Kidney tubule cell (primary cell): ENCODE results near the gene RBM45.
"Not testable (repeated sequence)": the region's sequence is repeated elsewhere in the genome, so short reads cannot be mapped to it uniquely, and the experiment has no call there.

Experiments
- DNase-seq: peaks from one replicate; pipeline ENCODE4 v3.0.0-alpha.2; 2018; ENCODE audit warnings: low spot score

Gene RBM45

GRCh38 chr2:178112202-178113152 is at the start of gene RBM45:
Gene RBM45 (plus strand): TSS chr2:178112437. CDS start chr2:178112547, 110 bp downstream.
- peak; percentile 94 for DNase-seq

- no peak for DNase-seq
Observed at GRCh38 chr2:178066324-178066723, 45.9 kb upstream of the RBM45 start.

- peak; percentile 96 for DNase-seq
Observed at GRCh38 chr2:178066890-178067669, 45.2 kb upstream of the RBM45 start.

GRCh38 chr2:178068823-178069454 is 43.3 kb upstream of the RBM45 start:
- DNase-seq, result no peak

- peak; percentile 58 for DNase-seq
Observed at GRCh38 chr2:178069551-178069950, 42.7 kb upstream of the RBM45 start.

GRCh38 chr2:178070824-178071223 is 41.4 kb upstream of the RBM45 start:
- peak; percentile 19 for DNase-seq

GRCh38 chr2:178072000-178072382 is 40.2 kb upstream of the RBM45 start:
- DNase-seq, result no peak

GRCh38 chr2:178072383-178073301 is 39.6 kb upstream of the RBM45 start, which contains the start of gene PDE11A:
Gene PDE11A (minus strand): TSS chr2:178072777. CDS start chr2:178072437, 340 bp downstream.
- DNase-seq, result peak; percentile 94

GRCh38 chr2:178074123-178075005 is 37.9 kb upstream of the RBM45 start:
- no peak for DNase-seq

GRCh38 chr2:178075006-178075326 is 37.3 kb upstream of the RBM45 start:
- DNase-seq, result peak; percentile 64

GRCh38 chr2:178076130-178076529 is 36.1 kb upstream of the RBM45 start:
- no peak for DNase-seq

GRCh38 chr2:178079279-178079678 is 33.0 kb upstream of the RBM45 start:
- not testable (repeated sequence) for DNase-seq

GRCh38 chr2:178082408-178083045 is 29.7 kb upstream of the RBM45 start:
- no peak for DNase-seq

- DNase-seq, result no peak
Observed at GRCh38 chr2:178084273-178084672, 28.0 kb upstream of the RBM45 start.

GRCh38 chr2:178088774-178089270 is 23.4 kb upstream of the RBM45 start:
- DNase-seq, result no peak

GRCh38 chr2:178093471-178093870 is 18.8 kb upstream of the RBM45 start:
- DNase-seq, result no peak

- DNase-seq, result peak; percentile 50
Observed at GRCh38 chr2:178101321-178102079, 10.7 kb upstream of the RBM45 start.

- DNase-seq, result no peak
Observed at GRCh38 chr2:178105566-178105965, 6.7 kb upstream of the RBM45 start.

GRCh38 chr2:178106053-178106452 is 6.2 kb upstream of the RBM45 start:
- no peak for DNase-seq
